Gastroesophageal sphincter (tissue), 3 donors: Measurements from ENCODE around the gene TRAPPC3L.

Experiments
- POLR2A ChIP-seq, 2 donors: fragments of 450-650 bp; IDR thresholded peaks; one replicate each; pipeline ENCODE4 v1.6.1; 2017; ENCODE audit warnings: antibody characterized with exemption in 2 of 2, mild to moderate bottlenecking in 2 of 2, moderate library complexity in 1 of 2
- TF ChIP-seq, protein P1 (sequence below), 4 experiments: fragments of 200-600 bp in 2 of 4; fragments of 450-650 bp in 2 of 4; sonication (generic) in 1 of 4; IDR thresholded peaks; one replicate each; pipeline ENCODE4 v1.5.1; 2017 to 2019; ENCODE audit warnings: antibody characterized with exemption in 4 of 4, mild to moderate bottlenecking in 2 of 4, moderate library complexity in 2 of 4

DNA sequence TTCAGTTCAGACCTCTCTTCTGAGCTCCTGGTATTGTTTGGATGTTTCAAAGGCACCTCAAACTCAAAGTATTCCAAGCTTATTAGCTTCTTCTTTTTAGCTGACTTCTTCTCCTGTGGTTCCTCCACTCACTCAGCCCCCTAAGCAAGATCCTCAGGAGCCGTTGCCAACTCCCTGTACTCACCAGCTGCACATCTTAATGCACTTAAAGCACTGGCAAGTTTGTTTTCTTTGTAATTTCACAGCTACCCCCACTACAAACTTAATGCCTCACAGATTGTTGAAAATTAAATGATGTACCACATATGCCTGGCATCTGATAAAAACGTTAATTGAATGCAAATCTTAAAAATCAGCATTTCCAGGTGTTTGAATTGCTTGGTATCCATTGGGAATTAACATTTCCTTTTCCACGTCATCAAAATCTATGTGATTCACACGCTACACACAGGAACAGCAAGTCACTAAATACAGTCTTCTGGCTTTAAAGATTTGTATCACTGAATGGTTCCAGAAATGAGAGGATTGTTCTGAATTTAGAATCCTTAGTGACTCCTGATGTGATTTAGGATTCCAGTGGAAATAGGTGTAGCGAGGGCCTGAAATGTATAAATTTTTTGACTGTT is 59.8 kb downstream of the TRAPPC3L start:
- TF ChIP-seq, protein P1, sequence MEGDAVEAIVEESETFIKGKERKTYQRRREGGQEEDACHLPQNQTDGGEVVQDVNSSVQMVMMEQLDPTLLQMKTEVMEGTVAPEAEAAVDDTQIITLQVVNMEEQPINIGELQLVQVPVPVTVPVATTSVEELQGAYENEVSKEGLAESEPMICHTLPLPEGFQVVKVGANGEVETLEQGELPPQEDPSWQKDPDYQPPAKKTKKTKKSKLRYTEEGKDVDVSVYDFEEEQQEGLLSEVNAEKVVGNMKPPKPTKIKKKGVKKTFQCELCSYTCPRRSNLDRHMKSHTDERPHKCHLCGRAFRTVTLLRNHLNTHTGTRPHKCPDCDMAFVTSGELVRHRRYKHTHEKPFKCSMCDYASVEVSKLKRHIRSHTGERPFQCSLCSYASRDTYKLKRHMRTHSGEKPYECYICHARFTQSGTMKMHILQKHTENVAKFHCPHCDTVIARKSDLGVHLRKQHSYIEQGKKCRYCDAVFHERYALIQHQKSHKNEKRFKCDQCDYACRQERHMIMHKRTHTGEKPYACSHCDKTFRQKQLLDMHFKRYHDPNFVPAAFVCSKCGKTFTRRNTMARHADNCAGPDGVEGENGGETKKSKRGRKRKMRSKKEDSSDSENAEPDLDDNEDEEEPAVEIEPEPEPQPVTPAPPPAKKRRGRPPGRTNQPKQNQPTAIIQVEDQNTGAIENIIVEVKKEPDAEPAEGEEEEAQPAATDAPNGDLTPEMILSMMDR (IDR thresholded peaks at IDR 0.05) = no peak
- no peak for TF ChIP-seq POLR2A (IDR thresholded peaks at IDR 0.05)
